ENCODE measurements around the gene DOK3.

Gene DOK3

GRCh38 chr5:177508837-177509236 lies 789 bp downstream of the DOK3 start:
- H3K4me3 ChIP-seq (ENCODE audit: low read depth, low read length), result peak overlapping the region; percentile 81
- TF ChIP-seq CTCF (IDR thresholded peaks at IDR 0.05; ENCODE audit: borderline replicate concordance, insufficient read depth, low read depth, low read length), result no peak

- TF ChIP-seq CTCF (IDR thresholded peaks at IDR 0.05; ENCODE audit: borderline replicate concordance, insufficient read depth, low read depth, low read length), result no peak
Observed at GRCh38 chr5:177508221-177508611, 1.4 kb downstream of the DOK3 start.

GRCh38 chr5:177507596-177508220 lies 1.9 kb downstream of the DOK3 start:
- H3K4me3 ChIP-seq (ENCODE audit: low read depth, low read length), result peak overlapping the region; percentile 81
- peak; percentile 31; the same call in 1 of the 2 replicates for TF ChIP-seq CTCF (IDR thresholded peaks at IDR 0.05; ENCODE audit: borderline replicate concordance, insufficient read depth, low read depth, low read length)

More at GRCh38 chr5:177508221-177508611, 1.4 kb downstream of the DOK3 start:
- H3K4me3 ChIP-seq (ENCODE audit: low read depth, low read length), result peak overlapping the region; percentile 81

GRCh38 chr5:177507165-177507564 lies 2.5 kb downstream of the DOK3 start:
- peak; percentile 32; the same call in 1 of the 2 replicates for TF ChIP-seq CTCF (IDR thresholded peaks at IDR 0.05; ENCODE audit: borderline replicate concordance, insufficient read depth, low read depth, low read length)
- H3K4me3 ChIP-seq (ENCODE audit: low read depth, low read length), result peak overlapping the region; percentile 81

- TF ChIP-seq CTCF (IDR thresholded peaks at IDR 0.05; ENCODE audit: borderline replicate concordance, insufficient read depth, low read depth, low read length), result no peak
- no peak overlapping the region for H3K4me3 ChIP-seq (ENCODE audit: low read depth, low read length)
Observed at GRCh38 chr5:177505075-177505474, 4.6 kb downstream of the DOK3 start.

- no peak for TF ChIP-seq CTCF (IDR thresholded peaks at IDR 0.05; ENCODE audit: borderline replicate concordance, insufficient read depth, low read depth, low read length)
- no peak overlapping the region for H3K4me3 ChIP-seq (ENCODE audit: low read depth, low read length)
Observed at GRCh38 chr5:177504086-177505056, 5.3 kb downstream of the DOK3 start.
